NCI-H1417 (cell line): ENCODE results near the gene MYMX.
A peak's percentile ranks its signal among the peaks of the same experiment; 100 is the strongest.
"Not testable (repeated sequence)": the region's sequence is repeated elsewhere in the genome, so short reads cannot be mapped to it uniquely, and the experiment has no call there.

ENCODE experiments used
- DNase-seq, 3 experiments: peaks; one replicate each; lab custom pipeline; 2025; lab: John Stamatoyannopoulos, UW

MYMX gene

GRCh38 chr6:44216677-44217331 is at the start of gene MYMX:
MYMX (plus strand) TSS chr6:44216926; CDS start chr6:44217472, 546 bp downstream.
- DNase-seq: peak in 1 of 3 experiments; percentile 23

- no peak for DNase-seq
Observed at GRCh38 chr6:44167567-44167966, 49.2 kb upstream of the MYMX start.

- DNase-seq: no peak
Observed at GRCh38 chr6:44169154-44169553, 47.6 kb upstream of the MYMX start.

- DNase-seq: no peak
Observed at GRCh38 chr6:44169886-44170570, 46.7 kb upstream of the MYMX start.

GRCh38 chr6:44171899-44172546 is 44.7 kb upstream of the MYMX start:
- no peak for DNase-seq

DNA sequence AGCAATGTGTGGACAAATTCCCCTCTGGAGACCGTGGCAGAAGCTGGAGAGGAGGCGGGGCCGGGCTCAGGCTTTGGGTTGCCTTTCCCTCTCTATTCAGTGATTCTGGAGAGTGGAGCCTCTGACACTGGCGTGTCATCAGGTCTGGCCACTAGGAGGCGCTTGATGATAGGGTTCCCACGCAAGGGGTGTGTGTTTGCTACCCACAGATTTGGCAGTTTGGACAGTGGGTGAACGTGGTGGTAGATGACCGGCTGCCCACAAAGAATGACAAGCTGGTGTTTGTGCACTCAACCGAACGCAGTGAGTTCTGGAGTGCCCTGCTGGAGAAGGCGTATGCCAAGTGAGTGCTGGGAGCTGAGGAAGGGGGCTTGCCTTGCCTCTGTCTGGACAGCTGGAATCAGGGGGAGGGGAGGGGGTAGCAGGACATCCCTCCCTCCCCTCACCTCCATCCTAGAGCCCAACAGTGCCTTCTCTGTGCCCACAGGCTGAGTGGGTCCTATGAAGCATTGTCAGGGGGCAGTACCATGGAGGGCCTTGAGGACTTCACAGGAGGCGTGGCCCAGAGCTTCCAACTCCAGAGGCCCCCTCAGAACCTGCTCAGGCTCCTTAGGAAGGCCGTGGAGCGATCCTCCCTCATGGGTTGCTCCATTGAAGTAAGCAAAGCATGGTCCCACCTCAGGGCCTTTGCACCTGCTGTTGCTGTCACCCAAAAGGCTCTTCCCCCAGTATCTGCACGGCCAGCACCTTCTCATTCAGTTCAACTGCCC is 43.8 kb upstream of the MYMX start:
- peak; percentile 47 to 81 (median 77) for DNase-seq

- DNase-seq: no peak
Observed at GRCh38 chr6:44176130-44176761, 40.5 kb upstream of the MYMX start.

GRCh38 chr6:44176762-44177509 is 39.8 kb upstream of the MYMX start:
- no peak for DNase-seq

GRCh38 chr6:44177691-44178423 is 38.9 kb upstream of the MYMX start:
- no peak for DNase-seq

DNA sequence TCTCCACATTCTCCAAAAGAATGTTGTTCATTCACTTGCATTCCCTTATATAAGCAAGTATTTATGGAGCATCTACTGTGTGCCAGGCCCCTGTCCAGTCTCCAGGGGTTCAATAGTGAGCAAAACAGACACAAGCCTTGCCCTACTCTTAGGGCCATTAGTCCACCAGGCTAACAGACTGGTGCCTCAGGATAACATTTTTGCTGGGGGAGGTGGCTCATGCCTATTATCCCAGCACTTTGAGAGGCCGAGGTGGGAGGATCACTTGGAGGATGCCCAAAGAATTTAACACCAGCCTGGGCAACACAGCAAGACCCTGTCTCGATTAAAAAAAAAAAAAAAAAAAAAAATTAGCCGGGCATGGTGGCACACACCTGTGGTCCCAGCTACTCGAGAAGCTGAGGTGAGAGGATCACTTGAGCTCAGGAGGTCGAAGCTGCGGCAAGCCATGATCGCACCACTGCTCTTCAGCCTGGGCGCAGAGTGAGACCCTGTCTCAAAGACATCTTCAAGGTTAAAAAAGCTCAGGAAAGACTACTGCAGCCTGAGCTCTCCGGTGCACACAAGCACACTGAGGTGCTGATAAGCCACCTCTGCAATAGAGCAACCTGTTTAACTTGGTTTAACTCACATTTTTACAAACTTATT is 38.2 kb upstream of the MYMX start:
- DNase-seq: no peak

GRCh38 chr6:44179072-44179536 is 37.6 kb upstream of the MYMX start:
- DNase-seq: no peak

- DNase-seq: no peak
Observed at GRCh38 chr6:44179648-44180047, 37.1 kb upstream of the MYMX start.

- DNase-seq: no peak
Observed at GRCh38 chr6:44180406-44180805, 36.3 kb upstream of the MYMX start.

- DNase-seq: no peak
Observed at GRCh38 chr6:44180886-44181285, 35.8 kb upstream of the MYMX start.

GRCh38 chr6:44181784-44182183 is 34.9 kb upstream of the MYMX start:
- DNase-seq: not testable (repeated sequence)

DNA sequence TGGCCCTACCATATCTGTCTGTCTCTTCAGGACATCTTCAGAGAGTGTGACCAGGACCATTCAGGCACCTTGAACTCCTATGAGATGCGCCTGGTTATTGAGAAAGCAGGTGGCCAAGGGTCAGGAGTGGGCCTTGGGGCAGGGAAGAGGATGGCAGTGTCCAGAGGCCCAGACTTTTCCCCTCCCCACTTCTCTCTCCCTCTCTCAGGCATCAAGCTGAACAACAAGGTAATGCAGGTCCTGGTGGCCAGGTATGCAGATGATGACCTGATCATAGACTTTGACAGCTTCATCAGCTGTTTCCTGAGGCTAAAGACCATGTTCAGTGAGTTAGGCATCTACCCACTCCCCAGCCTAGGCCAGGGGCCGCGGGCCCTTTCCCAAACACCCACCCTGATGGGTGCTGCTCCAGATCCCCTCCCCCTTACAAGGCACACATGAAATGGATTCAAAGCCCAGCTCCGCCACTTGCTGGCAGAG is 33.8 kb upstream of the MYMX start:
- DNase-seq: no peak

GRCh38 chr6:44183783-44184182 is 32.9 kb upstream of the MYMX start:
- no peak for DNase-seq

- peak in 1 of 3 experiments; percentile 7 for DNase-seq
Observed at GRCh38 chr6:44185356-44185755, 31.4 kb upstream of the MYMX start.

- peak in 2 of 3 experiments; percentile 29 to 52 for DNase-seq
Observed at GRCh38 chr6:44185953-44186634, 30.6 kb upstream of the MYMX start.
